HepG2 (cell line): ENCODE data around the gene MLX.

ENCODE experiments used
- CTCF ChIP-seq: sonication (generic); formaldehyde crosslinking; IDR thresholded peaks from 2 replicates; pipeline ENCODE4 v1.5.0; 2020; ENCODE audit warnings: mild to moderate bottlenecking, missing genetic modification reagents, moderate library complexity
- ELF1 ChIP-seq: sonication (generic); formaldehyde crosslinking; IDR thresholded peaks from 2 replicates; pipeline ENCODE4 v1.4.0; 2020; ENCODE audit warnings: missing genetic modification reagents
- POLR2A ChIP-seq, 2 experiments: IDR thresholded peaks; 2 replicates each; pipeline ENCODE4 v1.6.1; 2011; ENCODE audit warnings: low read depth in 2 of 2, low read length in 2 of 2, mild to moderate bottlenecking in 1 of 2, moderate library complexity in 1 of 2; ENCODE audit not compliant: insufficient read depth in 1 of 2
- ZNF550 ChIP-seq: sonication (generic); formaldehyde crosslinking; IDR thresholded peaks from 2 replicates; pipeline ENCODE4 v1.4.0; 2020; ENCODE audit warnings: mild to moderate bottlenecking, missing genetic modification reagents, borderline replicate concordance
- ZSCAN31 ChIP-seq: sonication (generic); formaldehyde crosslinking; IDR thresholded peaks from 2 replicates; pipeline ENCODE4 v1.5.0; 2020; ENCODE audit warnings: low read depth, mild to moderate bottlenecking, missing genetic modification reagents

- peak; percentile 64 for TF ChIP-seq CTCF (CRISPR knock-in tag)
- peak; percentile 39 to 58; a peak in 3 of 4 replicates for TF ChIP-seq POLR2A (IDR thresholded peaks at IDR 0.05; ENCODE audit: insufficient read depth in 1 of 2, low read depth in 2 of 2, low read length in 2 of 2)
- TF ChIP-seq ELF1, result 0 out of 2 replicates have a peak, but pooled peaks have one; percentile 26
- TF ChIP-seq ZNF550 (CRISPR knock-in tag), result no peak
- no peak for TF ChIP-seq ZSCAN31 (CRISPR knock-in tag)
Measured at GRCh38 chr17:42531455-42532354, 35.2 kb upstream of the MLX start.
